Activated T-helper 1 cell treated with anti-CD3 and anti-CD28 coated beads, Interleukin-12 subunit alpha, Interleukin-12 subunit beta, Interleukin-2, Interleukin-4 antibody, amounts not matched to agents 30 ng/mL and 10 ng/mL and 1 ng/mL, durations not matched to agents 14 hours and 24 hours and 36 hours (primary cell): ENCODE data around the gene TSPAN15. TPM values are rescaled to one million over a fixed set of nuclear protein-coding genes. Genes with fewer than 3 reads are reported as not detected.

Source experiments
- DNase-seq: peaks from one replicate; pipeline ENCODE4 v3.0.0; 2021; ENCODE audit warnings: low spot score
- H3K27ac Mint-ChIP-seq: one replicate; pipeline ENCODE4 v1.8.0; 2021; ENCODE audit warnings: mild to moderate bottlenecking, mixed read lengths
- H3K27me3 Mint-ChIP-seq: one replicate; pipeline ENCODE4 v1.8.0; 2022; ENCODE audit warnings: mild to moderate bottlenecking, moderate library complexity, mixed read lengths; ENCODE audit not compliant: insufficient read depth
- H3K36me3 Mint-ChIP-seq: one replicate; pipeline ENCODE4 v1.8.0; 2021; ENCODE audit warnings: low read depth, mixed read lengths
- H3K4me1 Mint-ChIP-seq: one replicate; pipeline ENCODE4 v1.8.0; 2021; ENCODE audit warnings: low read depth, mixed read lengths
- H3K4me3 Mint-ChIP-seq: one replicate; pipeline ENCODE4 v1.8.0; 2021; ENCODE audit warnings: mild to moderate bottlenecking, moderate library complexity, mixed read lengths
- H3K9me3 Mint-ChIP-seq: one replicate; pipeline ENCODE4 v1.8.0; 2021; ENCODE audit warnings: mixed read lengths
- intact Hi-C: fragments of 100-400 bp; cut with micrococcal nuclease; formaldehyde crosslinking; loops from one replicate; pipeline ENCODE4 v1.15.1; 2024
- total RNA-seq: library from RNA; stranded (reverse); gene quantifications from 2 replicates; pipeline ENCODE4 v1.2.3, GENCODE V29; 2022

Gene TSPAN15
- total RNA-seq, 1 donor from 2014 or later = 1.6 TPM

- H3K9me3 Mint-ChIP-seq = no peaks in the 10 kb centered on the region
- no peak for DNase-seq
- no peaks in the 10 kb centered on the region for H3K36me3 Mint-ChIP-seq
- no peaks in the 10 kb centered on the region for H3K27me3 Mint-ChIP-seq
- no peak overlapping the region for H3K27ac Mint-ChIP-seq
- H3K4me1 Mint-ChIP-seq = peaks cover 24% of the 10 kb centered on the region
- intact Hi-C loops = no loop called here
- no peak overlapping the region for H3K4me3 Mint-ChIP-seq
Observed at GRCh38 chr10:69410487-69410886, 40.8 kb upstream of the TSPAN15 start.

DNA sequence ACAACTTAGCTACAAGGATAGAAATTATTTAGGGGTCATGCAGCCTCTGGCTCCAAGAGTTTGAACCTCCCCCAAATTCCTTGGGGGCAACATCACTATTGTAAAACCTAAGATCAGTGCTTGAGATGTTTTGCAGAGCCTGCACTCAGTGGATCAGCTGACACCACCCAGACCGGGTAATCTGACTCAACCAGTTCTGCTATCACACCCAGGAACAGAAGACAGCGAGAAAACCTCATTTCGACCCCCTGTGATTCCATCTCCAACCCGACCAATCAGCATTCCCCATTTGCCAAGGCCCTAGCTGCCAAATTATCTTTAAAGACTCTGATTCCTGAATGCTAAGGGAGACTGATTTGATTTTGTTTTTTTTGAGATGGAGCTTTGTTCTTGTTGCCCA is 39.8 kb upstream of the TSPAN15 start:
- no peak for DNase-seq
- no peaks in the 10 kb centered on the region for H3K27me3 Mint-ChIP-seq
- intact Hi-C loops = no loop called here
- H3K9me3 Mint-ChIP-seq = no peaks in the 10 kb centered on the region
- H3K4me3 Mint-ChIP-seq = no peak overlapping the region
- H3K36me3 Mint-ChIP-seq = no peaks in the 10 kb centered on the region
- no peak overlapping the region for H3K27ac Mint-ChIP-seq
- H3K4me1 Mint-ChIP-seq = peaks cover 24% of the 10 kb centered on the region

DNA sequence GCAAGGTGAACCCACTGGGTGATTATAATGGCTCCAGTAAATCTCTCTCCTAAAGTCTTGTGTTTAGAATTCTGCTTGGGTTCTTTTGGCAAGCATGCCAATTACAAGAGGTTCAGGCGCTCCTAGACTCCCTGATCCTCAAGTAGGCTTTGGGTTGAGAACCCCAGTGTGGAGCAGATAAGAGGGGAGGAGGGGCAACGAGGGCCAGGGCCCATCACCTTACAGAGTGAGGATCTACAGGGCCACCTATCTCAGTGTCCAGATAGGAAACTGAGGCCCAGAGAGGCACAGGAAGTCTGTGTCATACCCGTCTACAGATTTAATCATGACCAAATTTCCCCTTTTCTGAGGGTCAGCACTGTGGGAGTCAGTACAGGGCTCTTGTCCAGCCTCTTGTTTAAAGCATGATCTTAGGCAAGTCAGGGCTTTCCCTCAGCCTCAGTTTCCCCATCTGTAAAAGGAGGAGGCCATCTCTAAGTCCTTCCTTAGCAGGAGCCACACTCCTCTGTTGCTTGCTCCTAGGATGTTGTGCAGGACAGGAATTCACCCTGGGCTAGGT is 39.0 kb upstream of the TSPAN15 start:
- H3K4me1 Mint-ChIP-seq = peaks cover 24% of the 10 kb centered on the region
- no peaks in the 10 kb centered on the region for H3K27me3 Mint-ChIP-seq
- intact Hi-C loops = no loop called here
- no peak for DNase-seq
- no peaks in the 10 kb centered on the region for H3K36me3 Mint-ChIP-seq
- H3K27ac Mint-ChIP-seq = no peak overlapping the region
- no peaks in the 10 kb centered on the region for H3K9me3 Mint-ChIP-seq
- H3K4me3 Mint-ChIP-seq = no peak overlapping the region

GRCh38 chr10:69413221-69413865 is 37.9 kb upstream of the TSPAN15 start:
- intact Hi-C loops = no loop called here
- H3K4me1 Mint-ChIP-seq = peaks cover 17% of the 10 kb centered on the region
- DNase-seq = no peak
- no peak overlapping the region for H3K4me3 Mint-ChIP-seq
- no peaks in the 10 kb centered on the region for H3K27me3 Mint-ChIP-seq
- H3K27ac Mint-ChIP-seq = no peak overlapping the region
- H3K9me3 Mint-ChIP-seq = no peaks in the 10 kb centered on the region
- no peaks in the 10 kb centered on the region for H3K36me3 Mint-ChIP-seq

GRCh38 chr10:69414036-69415018 is 36.9 kb upstream of the TSPAN15 start:
- H3K27me3 Mint-ChIP-seq = no peaks in the 10 kb centered on the region
- no peak for DNase-seq
- no peak overlapping the region for H3K27ac Mint-ChIP-seq
- H3K4me3 Mint-ChIP-seq = no peak overlapping the region
- no peaks in the 10 kb centered on the region for H3K9me3 Mint-ChIP-seq
- H3K4me1 Mint-ChIP-seq = peaks cover 7% of the 10 kb centered on the region
- intact Hi-C loops = no loop called here
- no peaks in the 10 kb centered on the region for H3K36me3 Mint-ChIP-seq

DNA sequence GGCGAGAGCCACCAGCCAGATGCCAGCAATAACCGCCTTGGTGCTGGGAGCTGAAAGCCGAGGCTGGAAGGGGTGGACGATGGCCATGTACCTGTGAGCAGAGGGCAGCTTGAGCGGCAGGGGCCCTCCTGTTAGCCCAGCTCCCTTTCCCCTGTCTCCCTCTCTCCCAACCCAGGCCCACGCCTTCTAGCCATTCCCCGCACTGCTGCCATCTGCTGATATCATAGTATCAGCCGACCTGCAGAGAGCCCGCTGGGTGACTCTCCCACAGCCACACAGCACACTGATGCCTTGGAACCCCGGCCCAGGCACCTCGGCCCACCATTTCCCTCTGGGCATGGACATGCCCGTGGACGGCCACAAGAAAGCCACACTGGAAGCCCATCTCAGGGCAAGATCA is 36.2 kb upstream of the TSPAN15 start:
- no peak overlapping the region for H3K27ac Mint-ChIP-seq
- no peaks in the 10 kb centered on the region for H3K36me3 Mint-ChIP-seq
- H3K9me3 Mint-ChIP-seq = no peaks in the 10 kb centered on the region
- no peak for DNase-seq
- H3K4me1 Mint-ChIP-seq = peaks cover 1% of the 10 kb centered on the region
- intact Hi-C loops = no loop called here
- no peaks in the 10 kb centered on the region for H3K27me3 Mint-ChIP-seq
- H3K4me3 Mint-ChIP-seq = no peak overlapping the region

- Mint-ChIP-seq H3K27me3 (no peaks in the 10 kb centered on the region), H3K4me1 (no peaks in the 10 kb centered on the region), H3K27ac (no peak overlapping the region)
Observed at GRCh38 chr10:69415951-69416350, 35.3 kb upstream of the TSPAN15 start.

DNA sequence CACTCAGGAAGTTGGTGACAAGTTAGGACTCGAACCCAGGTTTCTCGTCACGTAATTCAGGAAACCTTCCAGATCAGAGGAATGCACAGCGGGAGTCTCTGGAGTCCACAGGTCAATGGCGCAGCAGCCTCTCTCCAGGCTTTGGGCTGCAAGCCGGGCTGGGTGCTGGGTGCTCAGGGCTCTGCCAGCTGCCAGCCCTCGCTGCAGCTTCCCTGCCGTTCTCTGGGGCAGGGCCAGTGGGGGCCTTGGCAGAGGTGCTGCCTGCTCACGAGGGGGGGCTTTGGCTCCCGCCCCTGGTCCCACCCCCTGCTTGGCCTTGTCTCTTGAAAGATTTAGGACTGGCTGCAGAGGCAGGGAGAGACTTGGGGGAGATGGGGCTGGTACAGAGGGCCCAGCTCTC is 34.6 kb upstream of the TSPAN15 start, which contains the start of gene TACR2:
TACR2 (minus strand) TSS at position 224 of the 400 bp plus-strand sequence. CDS start 595 bp downstream, outside the sequence.
- no peak for DNase-seq
- Mint-ChIP-seq H3K27ac (no peak within 1 kb of the TSS), H3K4me3 (no peak within 1 kb of the TSS), H3K27me3 (no peaks in the 10 kb centered on the region), H3K36me3 (no peaks in the 10 kb centered on the region), H3K4me1 (no peaks in the 10 kb centered on the region), H3K9me3 (no peaks in the 10 kb centered on the region)
- intact Hi-C loops = no loop called here

More at GRCh38 chr10:69415951-69416350, 35.3 kb upstream of the TSPAN15 start:
- intact Hi-C loops = no loop called here
- DNase-seq = no peak
- Mint-ChIP-seq H3K4me3 (no peak overlapping the region), H3K9me3 (no peaks in the 10 kb centered on the region), H3K36me3 (no peaks in the 10 kb centered on the region)

GRCh38 chr10:69417542-69417941 is 33.7 kb upstream of the TSPAN15 start:
- no peaks in the 10 kb centered on the region for H3K27me3 Mint-ChIP-seq
- no peaks in the 10 kb centered on the region for H3K36me3 Mint-ChIP-seq
- H3K9me3 Mint-ChIP-seq = no peaks in the 10 kb centered on the region
- intact Hi-C loops = no loop called here
- DNase-seq = no peak
- no peak overlapping the region for H3K4me3 Mint-ChIP-seq
- no peak overlapping the region for H3K27ac Mint-ChIP-seq
- H3K4me1 Mint-ChIP-seq = no peaks in the 10 kb centered on the region

GRCh38 chr10:69418052-69418752 is 33.1 kb upstream of the TSPAN15 start:
- Mint-ChIP-seq H3K4me3 (no peak overlapping the region), H3K9me3 (no peaks in the 10 kb centered on the region), H3K27ac (no peak overlapping the region), H3K27me3 (no peaks in the 10 kb centered on the region), H3K36me3 (no peaks in the 10 kb centered on the region), H3K4me1 (no peaks in the 10 kb centered on the region)
- intact Hi-C loops = no loop called here
- DNase-seq = no peak

- no peak overlapping the region for H3K4me3 Mint-ChIP-seq
- H3K36me3 Mint-ChIP-seq = no peaks in the 10 kb centered on the region
- H3K27me3 Mint-ChIP-seq = no peaks in the 10 kb centered on the region
- H3K9me3 Mint-ChIP-seq = no peaks in the 10 kb centered on the region
- DNase-seq = no peak
- no peak overlapping the region for H3K27ac Mint-ChIP-seq
- peaks cover 7% of the 10 kb centered on the region for H3K4me1 Mint-ChIP-seq
- intact Hi-C loops = no loop called here
Observed at GRCh38 chr10:69419096-69419743, 32.0 kb upstream of the TSPAN15 start.

- no peaks in the 10 kb centered on the region for H3K9me3 Mint-ChIP-seq
- peaks cover 9% of the 10 kb centered on the region for H3K4me1 Mint-ChIP-seq
- H3K27ac Mint-ChIP-seq = no peak overlapping the region
Observed at GRCh38 chr10:69419744-69420126, 31.5 kb upstream of the TSPAN15 start.

More at GRCh38 chr10:69419744-69420126, 31.5 kb upstream of the TSPAN15 start:
- Mint-ChIP-seq H3K4me3 (no peak overlapping the region), H3K36me3 (no peaks in the 10 kb centered on the region), H3K27me3 (no peaks in the 10 kb centered on the region)
- DNase-seq = no peak
- intact Hi-C loops = no loop called here
